Activated CD4-positive, alpha-beta T cell treated with anti-CD3 and anti-CD28 coated beads, Interleukin-2, amount 50 U/mL, for 24 hours (primary cell): Measurements from ENCODE around the gene FCRL6.

Experiments
- DNase-seq, 2 donors: peaks; one replicate each; pipeline ENCODE4 v3.0.0-alpha.2; 2020; ENCODE audit warnings: low read depth in 1 of 2, low spot score in 1 of 2

FCRL6 gene

DNA sequence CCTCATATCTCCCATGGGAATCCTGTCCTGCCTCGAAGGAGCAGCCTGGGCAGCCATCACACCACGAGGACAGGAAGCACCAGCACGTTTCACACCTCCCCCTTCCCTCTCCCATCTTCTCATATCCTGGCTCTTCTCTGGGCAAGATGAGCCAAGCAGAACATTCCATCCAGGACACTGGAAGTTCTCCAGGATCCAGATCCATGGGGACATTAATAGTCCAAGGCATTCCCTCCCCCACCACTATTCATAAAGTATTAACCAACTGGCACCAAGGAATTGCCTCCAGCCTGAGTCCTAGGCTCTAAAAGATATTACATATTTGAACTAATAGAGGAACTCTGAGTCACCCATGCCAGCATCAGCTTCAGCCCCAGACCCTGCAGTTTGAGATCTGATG is 33.2 kb downstream of the FCRL6 start:
- DNase-seq = no peak

DNA sequence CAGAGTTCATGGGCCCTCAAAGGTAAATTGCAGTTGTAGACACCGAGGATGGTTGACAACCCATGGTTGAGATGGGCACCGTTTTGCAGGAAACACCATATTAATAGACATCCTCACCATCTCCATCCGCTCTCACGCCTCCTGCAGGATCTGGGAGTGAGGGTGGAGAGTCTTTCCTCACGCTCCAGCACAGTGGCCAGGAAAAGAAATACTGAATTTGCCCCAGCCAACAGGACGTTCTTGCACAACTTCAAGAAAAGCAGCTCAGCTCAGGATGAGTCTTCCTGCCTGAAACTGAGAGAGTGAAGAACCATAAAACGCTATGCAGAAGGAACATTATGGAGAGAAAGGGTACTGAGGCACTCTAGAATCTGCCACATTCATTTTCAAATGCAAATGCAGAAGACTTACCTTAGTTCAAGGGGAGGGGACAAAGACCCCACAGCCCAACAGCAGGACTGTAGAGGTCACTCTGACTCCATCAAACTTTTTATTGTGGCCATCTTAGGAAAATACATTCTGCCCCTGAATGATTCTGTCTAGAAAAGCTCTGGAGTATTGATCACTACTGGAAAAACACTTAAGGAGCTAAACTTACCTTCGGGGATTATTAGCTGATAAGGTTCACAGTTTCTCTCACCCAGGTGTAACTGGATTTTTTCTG is 33.8 kb downstream of the FCRL6 start:
- DNase-seq = no peak

DNA sequence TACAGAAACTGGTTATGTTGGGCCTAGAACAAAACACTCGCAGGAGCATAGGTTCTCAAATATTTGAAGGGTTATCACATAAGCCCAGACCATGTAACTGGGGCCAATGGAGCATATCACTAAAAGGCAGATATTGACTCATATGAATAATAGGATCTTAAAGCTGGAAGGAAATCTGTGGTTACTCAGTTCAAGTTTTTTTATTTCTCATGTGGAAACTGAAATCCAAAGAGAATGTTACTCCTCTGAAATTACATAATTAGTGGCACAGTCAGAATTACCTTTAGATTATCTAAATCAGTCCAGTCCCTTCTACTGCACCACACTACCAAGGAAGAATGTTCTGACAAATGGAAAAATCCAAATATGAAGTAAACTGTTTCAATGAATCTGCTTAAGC is 36.6 kb downstream of the FCRL6 start:
- no peak for DNase-seq

DNA sequence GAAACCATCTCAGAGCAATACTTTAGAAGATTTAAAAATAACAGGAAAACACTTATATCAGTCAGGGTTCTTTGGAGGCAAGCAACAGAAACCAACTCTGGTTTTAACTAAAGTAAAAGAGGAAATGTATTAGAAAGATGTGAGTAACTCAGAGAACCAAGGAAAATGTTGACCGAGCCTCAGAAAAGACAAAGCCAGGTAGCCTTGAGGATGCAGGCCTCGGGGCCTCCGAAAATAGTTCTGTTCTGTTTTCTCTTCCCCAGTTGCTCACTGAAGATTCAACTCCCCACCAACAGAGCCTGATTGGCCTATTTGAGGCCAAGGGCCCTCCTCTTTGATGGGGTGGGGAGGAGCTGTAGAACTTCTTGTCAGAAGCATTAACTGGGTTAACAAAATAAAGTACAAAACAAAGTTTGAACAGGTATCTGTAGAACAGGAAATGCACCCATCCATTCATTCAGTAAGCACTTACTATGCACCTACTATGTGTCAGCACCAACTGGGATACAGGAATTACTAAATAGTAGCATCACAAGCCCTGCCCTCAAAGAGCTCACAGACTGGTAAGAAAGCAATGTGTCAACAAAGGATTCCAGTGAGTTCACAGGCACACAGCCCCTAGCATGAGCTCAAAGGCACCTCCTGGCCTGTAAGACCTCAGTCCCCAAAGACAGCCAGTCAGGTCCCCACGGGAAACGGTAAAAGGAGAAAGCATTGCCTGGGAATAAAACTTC is 37.1 kb downstream of the FCRL6 start:
- no peak for DNase-seq

DNA sequence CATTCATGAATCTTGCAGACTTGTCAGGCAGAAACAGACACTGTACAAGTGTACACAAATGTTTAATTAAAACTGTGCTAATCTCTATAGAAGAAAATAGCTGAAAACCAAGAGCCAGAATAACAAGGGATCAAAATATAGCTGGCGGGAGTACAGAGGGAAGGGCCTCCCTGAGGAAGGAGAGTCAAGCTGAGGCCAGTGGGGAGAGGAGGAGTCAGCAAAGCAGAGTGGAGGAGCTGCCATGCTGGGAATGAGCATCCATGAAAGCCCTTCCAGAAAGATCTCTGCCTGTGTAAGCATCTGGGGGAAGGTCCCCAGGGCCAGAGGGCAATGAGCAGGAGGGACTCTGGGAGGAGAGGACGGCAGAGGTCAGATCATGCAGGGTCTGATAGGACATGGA is 39.6 kb downstream of the FCRL6 start:
- DNase-seq = no peak

DNA sequence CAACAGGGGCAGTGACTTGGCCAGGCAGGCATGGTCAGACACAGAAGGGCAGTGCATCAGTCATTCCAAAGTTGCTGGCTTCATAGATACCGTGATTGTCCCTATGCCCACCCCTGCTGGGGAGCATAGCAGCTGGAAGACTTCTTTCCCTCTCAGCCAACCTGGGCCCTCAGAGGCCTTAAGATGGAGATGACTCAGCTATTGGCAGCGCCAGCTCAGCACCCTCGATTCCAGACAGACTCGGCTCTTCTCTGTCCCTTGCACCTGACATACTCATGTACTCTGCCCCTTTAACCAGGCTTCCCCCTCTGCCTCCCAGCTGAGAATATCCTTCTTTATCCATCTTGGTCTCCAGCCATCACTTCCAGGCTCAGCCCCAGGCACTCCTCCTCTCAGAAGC is 41.3 kb downstream of the FCRL6 start:
- DNase-seq = no peak

DNA sequence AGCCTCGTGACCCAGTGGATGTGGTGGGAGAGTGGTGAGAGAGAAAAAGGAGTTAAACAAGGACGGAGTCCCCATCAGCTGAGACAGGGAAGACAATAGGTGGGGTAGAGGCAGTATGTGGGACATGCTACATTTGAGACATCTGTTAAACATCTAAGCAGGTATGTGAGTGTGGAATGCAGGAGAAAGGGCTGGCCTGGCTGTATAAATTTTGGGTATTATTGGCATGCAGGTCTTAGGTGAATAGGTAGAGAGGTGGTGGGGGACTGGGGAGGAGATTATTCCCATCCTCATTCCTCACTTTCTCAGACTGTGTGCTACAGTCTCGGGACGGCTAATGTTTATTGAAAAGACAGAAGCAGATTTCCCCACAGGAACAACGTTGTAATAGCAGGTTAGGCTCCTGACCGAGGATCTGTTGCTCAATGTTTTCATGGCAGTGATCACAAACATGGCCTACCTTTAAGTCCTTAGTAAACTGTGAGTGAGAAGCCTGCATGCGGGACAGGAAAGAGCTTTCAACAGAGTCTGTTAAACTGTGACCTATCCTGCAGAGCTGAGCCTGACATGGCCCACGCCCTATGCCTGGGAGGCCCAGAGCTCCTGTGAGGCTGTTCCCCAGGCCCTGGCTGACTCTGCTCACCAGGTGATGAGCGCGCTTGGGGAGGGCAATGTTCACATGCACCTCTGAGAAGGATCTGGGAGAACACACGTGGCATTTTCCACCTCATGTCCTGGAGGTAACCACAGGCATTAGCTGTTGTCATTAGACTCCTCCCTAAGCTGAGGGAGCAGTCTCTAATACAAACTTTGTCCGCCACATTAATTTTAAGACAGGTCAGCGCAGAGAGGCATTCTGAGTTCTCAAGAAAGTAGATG is 43.8 kb downstream of the FCRL6 start:
- DNase-seq = no peak

DNA sequence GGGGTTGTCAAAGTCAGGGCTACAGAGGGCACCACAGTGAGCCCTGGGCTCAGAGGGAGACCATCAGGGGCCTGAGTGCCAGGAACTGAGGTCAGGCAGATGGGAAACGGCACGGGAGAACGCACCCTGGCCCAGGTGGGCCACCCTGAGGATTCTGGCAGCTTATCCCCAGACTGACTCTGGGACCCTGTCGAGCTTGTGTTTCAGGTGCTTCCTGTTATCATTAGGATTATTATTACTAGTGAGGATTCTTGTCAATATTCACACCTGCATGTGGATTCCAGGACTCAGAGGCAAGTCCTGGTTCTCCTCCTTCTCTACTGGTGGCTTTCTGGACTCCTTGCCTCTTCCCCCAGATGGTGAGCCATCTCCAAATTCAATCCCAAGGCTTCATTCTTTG is 45.1 kb downstream of the FCRL6 start:
- DNase-seq = no peak

DNA sequence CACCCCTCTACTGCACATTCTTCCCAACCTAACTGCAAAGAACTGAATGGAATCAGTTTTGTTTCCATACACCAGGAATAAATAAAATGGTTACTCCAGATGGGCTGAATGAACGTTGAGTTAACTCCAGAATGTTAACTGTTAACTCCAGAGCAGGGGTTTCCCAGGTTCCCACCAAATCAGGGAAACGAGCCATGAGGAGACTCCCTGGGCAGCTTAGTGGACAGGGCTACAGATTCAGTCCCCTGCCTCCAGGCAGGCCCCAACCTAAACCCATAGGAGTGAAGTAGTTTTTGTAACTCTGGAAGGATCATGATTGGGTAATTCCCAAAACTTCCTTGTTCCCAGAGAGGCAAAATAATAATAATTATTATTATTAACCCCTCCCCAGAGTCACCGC is 46.2 kb downstream of the FCRL6 start:
- no peak for DNase-seq

DNA sequence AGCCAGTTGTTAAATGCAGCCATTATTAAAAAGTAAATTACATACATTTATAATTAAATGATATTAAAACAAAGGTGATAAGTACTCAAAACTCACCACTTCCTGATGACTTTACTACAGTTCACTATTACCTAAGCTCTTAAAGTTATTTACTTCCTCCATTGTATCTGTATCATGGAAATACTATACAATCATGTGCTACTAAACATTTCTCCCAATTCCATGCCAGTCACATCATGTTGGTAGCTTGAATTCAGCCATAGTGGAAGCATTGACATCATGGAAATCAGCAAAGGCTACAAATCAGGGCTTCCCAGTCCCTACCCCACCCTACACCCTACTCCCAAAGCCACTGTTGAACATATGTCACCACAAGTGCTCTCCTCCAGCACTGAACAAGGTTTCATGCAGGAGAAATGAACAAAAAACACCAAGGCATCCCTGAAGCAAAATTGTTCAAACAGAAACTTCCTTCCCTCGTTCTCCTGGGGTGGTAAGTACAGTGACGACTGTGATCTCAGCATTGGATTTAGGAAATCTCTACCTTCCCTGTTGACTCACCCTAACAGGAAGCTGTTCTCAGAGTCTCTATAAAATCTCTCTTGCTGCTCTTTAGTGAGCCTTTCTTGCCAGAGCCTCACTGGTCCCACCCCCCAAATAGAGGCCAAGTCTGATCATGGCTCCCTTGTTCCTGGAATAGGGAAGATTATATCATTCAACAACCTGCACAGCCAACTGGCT is 47.6 kb downstream of the FCRL6 start:
- no peak for DNase-seq

DNA sequence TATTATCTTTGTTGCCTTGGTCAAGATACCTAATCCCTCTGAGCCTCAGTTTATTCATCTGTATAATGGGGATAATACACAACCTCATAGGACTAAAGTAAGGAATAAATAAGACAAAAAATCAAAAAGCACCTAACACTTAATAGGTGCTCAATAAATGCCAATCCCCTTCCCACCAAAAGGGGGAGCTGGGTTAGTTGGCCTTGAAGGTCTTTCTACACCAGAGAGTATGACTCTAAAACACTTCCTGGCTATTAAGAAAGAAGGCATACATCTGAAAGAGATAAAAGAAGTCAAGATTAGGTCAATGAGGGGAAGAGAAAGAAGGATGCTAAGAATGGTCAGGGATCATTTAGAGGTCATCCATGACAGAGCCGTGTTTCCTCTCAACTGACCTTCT is 49.2 kb downstream of the FCRL6 start:
- no peak for DNase-seq

DNA sequence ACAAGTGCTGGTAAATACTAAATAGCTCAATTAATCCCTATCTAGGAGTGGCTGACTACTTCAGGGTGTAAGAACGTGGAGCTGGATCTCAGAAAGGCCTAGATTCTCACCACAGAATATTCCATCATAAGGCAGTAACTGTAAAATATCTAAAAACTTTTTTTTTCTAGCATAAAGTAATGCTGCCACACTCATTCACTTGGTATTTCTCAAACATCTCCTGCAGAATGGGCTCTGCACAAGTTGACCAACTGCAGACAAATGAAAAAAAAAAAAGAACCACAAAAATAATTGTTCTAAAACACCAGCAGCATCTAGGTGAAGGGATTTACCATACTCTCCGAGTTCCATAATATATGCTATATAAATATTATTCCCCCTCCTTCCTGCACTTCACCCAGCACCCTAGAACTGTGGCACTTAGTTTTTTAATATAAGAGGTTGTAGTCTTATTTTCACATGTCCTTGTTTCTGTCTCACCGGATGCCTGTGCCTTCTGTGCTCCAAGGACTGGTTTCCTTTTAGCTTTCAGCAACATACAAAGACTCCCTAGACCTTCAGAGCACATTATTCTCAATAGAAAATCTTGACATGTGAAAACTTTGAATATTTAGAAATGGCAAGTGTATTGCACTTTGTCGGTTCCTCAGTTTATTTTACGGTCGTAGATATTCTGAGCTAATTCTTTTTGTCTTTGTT is 51.4 kb downstream of the FCRL6 start:
- no peak for DNase-seq

DNA sequence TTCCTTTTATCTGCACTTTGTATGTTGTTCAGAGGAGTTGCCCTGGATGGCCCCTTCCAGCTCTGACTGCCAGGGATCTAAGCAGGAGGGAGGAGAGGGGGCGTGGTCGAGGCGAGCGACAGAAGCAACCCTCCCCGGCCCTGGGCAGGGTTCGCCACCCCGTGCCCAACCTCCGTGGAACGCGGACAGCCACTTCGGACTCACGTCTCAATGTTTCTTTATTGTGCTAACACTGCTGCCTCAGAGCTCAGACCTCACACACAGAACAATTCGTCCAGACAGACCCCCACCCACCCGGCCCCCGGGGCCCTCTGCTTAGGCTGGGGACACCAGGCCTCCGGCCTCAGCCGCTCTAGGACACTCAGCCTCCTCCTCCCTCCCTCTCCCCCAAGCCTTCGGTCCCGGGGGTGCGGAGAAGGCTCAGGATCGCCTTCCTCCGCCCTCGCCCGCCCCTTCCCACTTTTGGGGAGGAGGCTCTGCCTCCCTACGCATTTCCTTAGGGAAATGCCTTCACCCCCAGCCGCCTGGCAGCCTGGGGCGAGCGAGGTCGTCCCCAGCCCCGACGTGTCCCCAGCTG is 52.0 kb downstream of the FCRL6 start:
- DNase-seq = no peak

DNA sequence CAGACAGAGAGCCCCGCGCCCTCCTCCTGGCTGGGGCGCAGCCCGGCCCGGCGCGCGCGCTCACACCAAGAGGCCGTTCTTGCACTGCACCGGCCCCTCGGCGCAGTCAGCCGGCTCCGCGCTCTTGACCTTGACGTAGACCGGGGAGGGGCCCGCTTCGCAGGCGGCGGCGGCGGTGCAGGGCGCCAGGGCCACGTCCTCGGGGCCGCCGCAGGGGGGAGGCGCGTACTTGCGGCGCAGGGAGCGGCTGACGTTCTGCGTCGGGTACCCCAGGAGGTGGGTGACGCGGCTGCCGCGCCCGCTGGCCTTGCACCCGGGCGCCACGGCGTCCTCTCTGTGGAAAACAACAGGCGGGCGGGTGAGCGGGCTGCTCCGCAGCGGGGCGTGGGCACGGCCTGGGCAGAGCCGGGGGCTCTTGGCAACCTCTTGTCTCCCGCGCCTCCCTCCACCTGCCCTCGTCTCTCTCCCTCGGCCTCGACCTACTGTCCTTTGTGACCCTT is 52.6 kb downstream of the FCRL6 start:
- peak; percentile 48 to 55 for DNase-seq

DNA sequence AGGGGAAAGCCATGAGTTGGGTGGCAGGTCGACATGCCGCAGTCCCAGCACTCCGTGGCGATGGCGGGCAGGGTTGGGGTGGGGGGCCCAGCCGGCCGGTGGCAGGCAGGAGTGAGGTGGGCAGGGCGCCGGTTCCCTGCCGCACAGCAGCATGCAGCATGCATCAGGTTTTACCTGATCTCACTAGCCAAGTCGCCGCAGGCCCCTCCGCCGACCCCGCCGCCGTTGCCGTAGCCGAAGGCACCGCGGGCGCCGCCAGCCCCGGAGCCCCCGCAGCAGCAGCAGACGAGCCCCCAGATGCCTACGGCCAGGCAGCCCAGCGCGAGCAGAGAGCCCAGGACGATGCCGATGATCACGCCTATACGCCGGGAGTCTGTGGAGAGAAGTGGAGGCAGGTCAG is 53.5 kb downstream of the FCRL6 start:
- no peak for DNase-seq

DNA sequence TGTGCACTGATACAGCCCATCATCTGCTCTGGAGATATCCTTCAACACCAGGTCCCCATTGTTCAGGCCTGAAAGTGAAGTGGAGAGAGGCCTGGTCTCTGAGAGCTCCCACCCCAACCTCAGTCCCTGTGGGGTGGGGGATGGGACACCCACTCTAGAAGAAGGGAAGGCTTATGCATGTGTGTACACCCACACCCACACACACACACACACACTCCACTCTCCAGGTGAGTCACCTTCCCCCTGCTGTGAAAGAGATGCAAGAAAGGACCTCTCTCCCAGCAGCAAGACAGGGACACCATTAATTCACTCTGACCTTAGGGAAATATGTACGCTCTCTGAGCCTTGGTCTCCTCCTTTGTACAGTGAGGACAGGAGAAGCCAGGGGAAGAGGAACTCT is 54.4 kb downstream of the FCRL6 start:
- DNase-seq = no peak

DNA sequence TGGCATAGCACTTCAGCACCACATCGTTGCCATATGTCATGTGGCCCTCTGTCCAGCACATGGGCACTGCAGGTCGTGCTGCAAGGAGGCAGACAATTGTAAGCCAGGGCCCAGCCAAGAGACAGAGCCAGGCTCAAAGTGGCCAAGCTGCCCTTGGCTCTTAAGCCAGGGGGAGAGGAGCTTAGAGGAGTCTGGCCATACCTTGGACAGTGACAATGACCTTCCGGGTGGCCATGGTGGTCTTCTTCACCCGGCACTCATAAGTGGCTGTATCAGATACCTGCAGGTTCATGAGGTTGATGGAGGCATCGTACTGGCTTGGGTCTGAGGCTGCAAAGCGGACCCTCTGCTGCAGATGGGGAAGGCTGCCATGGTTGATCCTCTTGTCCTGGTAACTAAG is 55.7 kb downstream of the FCRL6 start:
- DNase-seq = no peak

DNA sequence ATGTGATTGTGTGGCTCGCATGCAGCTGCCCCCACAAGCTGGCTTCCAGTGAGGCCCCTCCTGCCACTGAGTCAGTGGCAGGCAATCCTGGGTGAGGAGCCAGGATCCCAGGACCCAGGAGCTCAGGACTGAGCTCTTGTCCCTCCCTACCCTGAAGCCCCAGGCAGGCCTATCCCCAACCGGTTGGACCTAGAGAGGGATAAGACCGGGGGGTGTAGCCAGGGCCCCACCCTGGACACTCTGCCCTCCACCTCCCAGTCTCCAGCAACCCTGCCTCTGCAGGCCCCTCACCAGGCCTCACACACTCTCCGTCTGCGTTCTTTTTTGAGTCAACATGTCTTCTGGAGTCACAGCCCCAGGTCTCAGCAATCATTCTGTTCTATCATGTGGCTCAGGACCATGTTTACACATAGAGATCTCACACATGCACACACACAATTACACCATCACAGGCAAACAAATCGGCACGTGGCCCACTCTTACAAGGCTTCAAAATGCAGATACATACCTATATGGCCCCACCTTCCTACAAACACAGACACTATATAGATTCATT is 57.7 kb downstream of the FCRL6 start:
- DNase-seq = no peak

DNA sequence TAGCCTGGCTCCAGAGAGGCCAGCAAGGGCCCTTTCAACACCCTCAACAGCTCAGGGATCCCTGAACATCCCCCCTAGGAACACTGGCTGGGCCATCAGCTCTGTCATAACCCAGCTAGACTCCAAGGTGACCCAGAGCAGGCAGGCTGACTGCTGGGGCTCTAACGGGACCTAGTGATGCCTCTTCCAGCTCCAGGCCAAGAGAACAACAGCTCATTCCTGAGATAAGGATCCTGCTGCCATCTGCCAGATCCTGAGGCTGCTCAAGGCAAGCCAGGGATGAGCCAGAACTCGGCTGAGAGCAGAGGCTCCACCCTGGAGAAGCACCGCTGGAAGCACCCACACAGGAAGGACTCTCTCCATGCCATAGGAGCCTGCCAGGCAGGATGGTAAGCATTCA is 58.3 kb downstream of the FCRL6 start:
- DNase-seq = no peak

DNA sequence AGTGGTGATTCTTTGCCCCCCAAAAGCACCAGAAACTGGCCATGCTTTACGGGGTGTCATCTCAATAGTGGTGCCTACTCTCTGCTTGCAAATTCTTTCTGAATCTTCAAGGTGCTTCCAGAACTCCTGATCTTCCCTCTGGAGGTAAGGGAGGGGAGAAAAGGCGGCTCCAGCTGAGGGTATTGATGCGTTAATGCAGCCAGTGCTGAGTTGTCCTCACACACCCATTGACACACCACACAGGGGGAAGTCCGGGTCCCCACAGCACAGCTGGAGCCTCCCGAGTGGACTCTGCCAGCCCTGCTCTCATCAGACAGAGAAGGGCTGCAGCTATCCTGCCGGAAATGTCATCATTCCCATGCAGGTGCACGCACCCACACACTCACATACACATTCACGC is 59.1 kb downstream of the FCRL6 start:
- DNase-seq = no peak
